Measurements from ENCODE around the gene INTS11.

- TF ChIP-seq RAD21 (IDR thresholded peaks at IDR 0.05; ENCODE audit: insufficient read depth, low read depth, low read length) (no peak), POLR2AphosphoS2 (IDR thresholded peaks at IDR 0.05; ENCODE audit: low read depth, low read length) (no peak), EZH2 (IDR thresholded peaks at IDR 0.05; ENCODE audit: borderline replicate concordance, control insufficient read depth, low read depth, low read length) (no peak), CTCF (IDR thresholded peaks at IDR 0.05 in 2 of 3, conservative IDR thresholded peaks at IDR 0.05 in 1 of 3; ENCODE audit: control insufficient read depth in 2 of 3, extremely low read depth in 1 of 3, insufficient read depth in 1 of 3, low read depth in 3 of 3, low read length in 3 of 3) (no peak), RFX5 (IDR thresholded peaks at IDR 0.05; ENCODE audit: low read depth, low read length) (no peak), JUND (IDR thresholded peaks at IDR 0.05; ENCODE audit: low read depth, low read length) (no peak), ATF3 (IDR thresholded peaks at IDR 0.05; ENCODE audit: borderline replicate concordance, extremely low read depth, low read depth, low read length) (no peak), E2F4 (IDR thresholded peaks at IDR 0.05; ENCODE audit: low read depth, low read length) (no peak), KAT2A (conservative IDR thresholded peaks at IDR 0.05; ENCODE audit: control insufficient read depth, low read depth, low read length) (no peak), TARDBP (IDR thresholded peaks at IDR 0.05; ENCODE audit: borderline replicate concordance) (no peak), CHD4 (IDR thresholded peaks at IDR 0.05) (no peak)
Measured at GRCh38 chr1:1322952-1323351, 1.5 kb downstream of the INTS11 start.
